Neural crest cell (in vitro differentiated cells): ENCODE data around the gene PRRT2. TPM values are rescaled to one million over a fixed set of nuclear protein-coding genes. Genes with fewer than 3 reads are reported as not detected.
A peak's percentile ranks its signal among the peaks of the same experiment; 100 is the strongest.

Experiments
- DNase-seq: peaks from one replicate; pipeline ENCODE4 v3.0.0; 2021; ENCODE audit warnings: low read depth, mixed read lengths, low spot score
- H3K27ac Mint-ChIP-seq: one replicate; pipeline ENCODE4 v1.8.0; 2021; ENCODE audit warnings: mild to moderate bottlenecking, mixed read lengths; ENCODE audit not compliant: unreplicated experiment
- H3K27me3 Mint-ChIP-seq: 2 replicates; pipeline ENCODE4 v1.8.0; 2021; ENCODE audit warnings: low read depth, mild to moderate bottlenecking, mixed read lengths
- H3K36me3 Mint-ChIP-seq: 2 replicates; pipeline ENCODE4 v1.8.0; 2021; ENCODE audit warnings: low read depth, mild to moderate bottlenecking, mixed read lengths
- H3K4me1 Mint-ChIP-seq: 2 replicates; pipeline ENCODE4 v1.8.0; 2021; ENCODE audit warnings: mixed read lengths
- H3K4me3 Mint-ChIP-seq: one replicate; pipeline ENCODE4 v1.8.0; 2021; ENCODE audit warnings: mild to moderate bottlenecking, mixed read lengths
- H3K9me3 Mint-ChIP-seq: 2 replicates; pipeline ENCODE4 v1.8.0; 2021; ENCODE audit warnings: mixed read lengths
- CTCF ChIP-seq: fragments of 200-600 bp; sonication (generic); conservative IDR thresholded peaks from 2 replicates; pipeline ENCODE4 v1.5.0; 2021; ENCODE audit warnings: antibody characterized with exemption, mild to moderate bottlenecking
- total RNA-seq: library from RNA; stranded (reverse); gene quantifications from 2 replicates; pipeline ENCODE4 v1.2.1, GENCODE V29; 2021

Gene PRRT2
- total RNA-seq, 1 donor from 2014 or later, result 21.2 TPM

GRCh38 chr16:29806099-29806579 lies 5.9 kb upstream of the PRRT2 start, which contains the start of gene MAZ:
Gene MAZ (plus strand): TSS chr16:29806529. CDS start chr16:29806702, 173 bp downstream.
- Mint-ChIP-seq H3K4me1 (peaks cover 46% of the 10 kb centered on the region), H3K27me3 (peaks cover 21% of the 10 kb centered on the region), H3K27ac (peak within 1 kb of the TSS; percentile 100), H3K4me3 (peak within 1 kb of the TSS; percentile 94), H3K9me3 (no peaks in the 10 kb centered on the region), H3K36me3 (peaks cover 21% of the 10 kb centered on the region)
- peak; percentile 37 for DNase-seq
- no peak for TF ChIP-seq CTCF

DNA sequence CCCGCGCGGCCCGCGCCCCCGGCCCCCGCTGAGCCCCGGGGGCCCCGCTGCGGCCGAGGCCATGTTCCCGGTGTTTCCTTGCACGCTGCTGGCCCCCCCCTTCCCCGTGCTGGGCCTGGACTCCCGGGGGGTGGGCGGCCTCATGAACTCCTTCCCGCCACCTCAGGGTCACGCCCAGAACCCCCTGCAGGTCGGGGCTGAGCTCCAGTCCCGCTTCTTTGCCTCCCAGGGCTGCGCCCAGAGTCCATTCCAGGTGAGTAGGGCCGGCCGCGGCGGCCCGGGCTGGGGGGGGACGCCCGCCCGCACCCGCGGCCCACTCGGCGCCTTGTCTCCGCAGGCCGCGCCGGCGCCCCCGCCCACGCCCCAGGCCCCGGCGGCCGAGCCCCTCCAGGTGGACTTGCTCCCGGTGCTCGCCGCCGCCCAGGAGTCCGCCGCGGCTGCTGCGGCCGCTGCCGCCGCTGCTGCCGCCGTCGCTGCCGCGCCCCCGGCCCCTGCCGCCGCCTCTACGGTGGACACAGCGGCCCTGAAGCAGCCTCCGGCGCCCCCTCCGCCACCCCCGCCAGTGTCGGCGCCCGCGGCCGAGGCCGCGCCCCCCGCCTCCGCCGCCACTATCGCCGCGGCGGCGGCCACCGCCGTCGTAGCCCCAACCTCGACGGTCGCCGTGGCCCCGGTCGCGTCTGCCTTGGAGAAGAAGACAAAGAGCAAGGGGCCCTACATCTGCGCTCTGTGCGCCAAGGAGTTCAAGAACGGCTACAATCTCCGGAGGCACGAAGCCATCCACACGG lies 5.2 kb upstream of the PRRT2 start:
- Mint-ChIP-seq H3K27me3 (peaks cover 25% of the 10 kb centered on the region), H3K9me3 (no peaks in the 10 kb centered on the region), H3K4me1 (peaks cover 53% of the 10 kb centered on the region), H3K4me3 (peak overlapping the region; percentile 91), H3K36me3 (peaks cover 17% of the 10 kb centered on the region), H3K27ac (no peak overlapping the region)
- peak; percentile 49 for DNase-seq
- TF ChIP-seq CTCF, result no peak

DNA sequence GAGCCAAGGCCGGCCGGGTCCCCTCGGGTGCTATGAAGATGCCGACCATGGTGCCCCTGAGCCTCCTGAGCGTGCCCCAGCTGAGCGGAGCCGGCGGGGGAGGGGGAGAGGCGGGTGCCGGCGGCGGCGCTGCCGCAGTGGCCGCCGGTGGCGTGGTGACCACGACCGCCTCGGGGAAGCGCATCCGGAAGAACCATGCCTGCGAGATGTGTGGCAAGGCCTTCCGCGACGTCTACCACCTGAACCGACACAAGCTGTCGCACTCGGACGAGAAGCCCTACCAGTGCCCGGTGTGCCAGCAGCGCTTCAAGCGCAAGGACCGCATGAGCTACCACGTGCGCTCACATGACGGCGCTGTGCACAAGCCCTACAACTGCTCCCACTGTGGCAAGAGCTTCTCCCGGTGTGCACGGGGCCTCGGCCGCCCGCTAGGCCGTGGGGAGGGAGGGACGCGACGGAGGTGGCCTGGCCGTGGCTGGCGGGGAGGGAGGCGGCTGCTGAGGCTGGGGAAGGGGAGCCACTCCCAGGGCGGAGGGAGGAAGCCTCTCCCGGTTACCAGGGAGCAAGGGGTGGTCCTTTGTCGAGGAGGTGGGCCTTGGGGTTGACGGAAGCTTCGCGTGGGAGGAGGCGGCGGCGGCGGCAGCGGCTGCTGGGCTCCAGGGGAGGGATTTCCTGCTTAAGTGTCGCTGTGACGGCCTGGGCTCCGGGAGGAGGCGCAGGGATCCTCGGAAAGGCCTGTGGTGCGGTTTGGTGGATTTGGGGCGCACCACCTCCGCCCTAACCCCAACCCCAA lies 4.4 kb upstream of the PRRT2 start:
- Mint-ChIP-seq H3K27ac (peak overlapping the region; percentile 97), H3K27me3 (peaks cover 25% of the 10 kb centered on the region), H3K4me1 (peaks cover 59% of the 10 kb centered on the region), H3K9me3 (no peaks in the 10 kb centered on the region), H3K4me3 (peak overlapping the region; percentile 91), H3K36me3 (peaks cover 17% of the 10 kb centered on the region)
- peak; percentile 71 for DNase-seq
- TF ChIP-seq CTCF, result peak; percentile 57

DNA sequence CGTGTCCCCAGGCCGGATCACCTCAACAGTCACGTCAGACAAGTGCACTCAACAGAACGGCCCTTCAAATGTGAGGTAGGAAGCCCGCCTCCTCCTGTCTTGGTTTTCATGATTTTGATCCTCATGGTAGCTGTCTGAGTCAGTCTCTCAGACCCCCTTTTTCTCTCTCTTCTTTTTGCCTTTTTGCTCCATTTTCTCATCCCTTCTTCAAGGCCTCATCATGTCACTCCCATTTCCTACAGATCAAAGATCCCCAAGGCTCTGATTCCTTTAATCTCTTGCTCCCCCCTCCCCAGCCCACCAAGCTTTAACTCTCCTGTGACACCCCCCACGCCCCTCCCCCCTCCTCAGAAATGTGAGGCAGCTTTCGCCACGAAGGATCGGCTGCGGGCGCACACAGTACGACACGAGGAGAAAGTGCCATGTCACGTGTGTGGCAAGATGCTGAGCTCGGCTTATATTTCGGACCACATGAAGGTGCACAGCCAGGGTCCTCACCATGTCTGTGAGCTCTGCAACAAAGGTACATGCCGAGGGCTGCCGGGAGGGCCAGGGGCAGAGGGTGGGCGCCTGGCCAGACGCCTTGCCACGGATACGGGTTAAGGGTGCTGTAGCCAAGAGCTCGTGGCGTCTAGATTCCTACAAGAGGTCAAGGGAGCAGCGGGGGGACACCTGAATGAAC lies 3.6 kb upstream of the PRRT2 start:
- H3K27ac Mint-ChIP-seq, result peak overlapping the region; percentile 97

More for the DNA sequence above, 3.6 kb upstream of the PRRT2 start:
- H3K4me3 Mint-ChIP-seq, result peak overlapping the region; percentile 91
- H3K4me1 Mint-ChIP-seq, result peaks cover 67% of the 10 kb centered on the region
- no peak for DNase-seq
- no peaks in the 10 kb centered on the region for H3K9me3 Mint-ChIP-seq
- H3K27me3 Mint-ChIP-seq, result peaks cover 25% of the 10 kb centered on the region
- TF ChIP-seq CTCF, result no peak
- peaks cover 17% of the 10 kb centered on the region for H3K36me3 Mint-ChIP-seq
